Measurements from ENCODE around the gene SOCS4. TPM values are rescaled to one million over a fixed set of nuclear protein-coding genes. Genes with fewer than 3 reads are reported as not detected.

Gene SOCS4
- total and polyA plus RNA-seq, 8 donors = 4.1 to 29.2 (median 11.2) TPM

DNA sequence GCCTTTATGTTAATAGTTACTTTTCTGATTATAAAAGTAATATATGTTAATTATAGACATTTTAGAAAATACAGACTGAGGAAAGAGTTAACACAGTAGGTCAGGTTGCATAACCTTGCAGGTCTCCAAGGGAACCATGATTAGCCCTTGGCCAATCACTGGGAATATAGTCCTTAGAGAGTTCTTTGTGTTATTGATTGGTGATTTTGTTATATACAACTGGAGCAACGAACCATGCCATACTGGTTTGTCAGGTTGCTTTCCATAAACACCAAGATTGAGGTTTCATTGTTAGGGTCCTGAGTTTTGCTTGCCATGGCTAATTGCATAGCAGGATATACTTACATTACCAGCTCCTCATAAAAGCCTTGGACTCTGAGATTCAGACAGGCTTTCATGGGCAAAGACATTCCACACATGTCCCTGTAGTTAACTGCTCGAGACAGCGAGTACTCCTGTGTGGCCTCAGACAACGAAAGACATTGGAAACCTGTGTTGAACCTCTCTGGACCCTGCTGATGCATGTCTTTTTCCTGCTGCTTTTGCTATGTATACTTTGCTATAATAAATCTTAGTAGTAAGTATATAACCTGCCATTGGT lies 58.1 kb downstream of the SOCS4 start:
- Histone ChIP-seq H3K27me3 (no peaks in the 10 kb centered on the region), H3K36me3 (no peaks in the 10 kb centered on the region), H3K4me1 (peaks cover 0 to 7% (median 2%) of the 10 kb centered on the region in 4 donors), H3K27ac (no peak overlapping the region), H3K4me3 (no peak overlapping the region), H3K9me3 (no peaks in the 10 kb centered on the region)
- TF ChIP-seq, protein P1, sequence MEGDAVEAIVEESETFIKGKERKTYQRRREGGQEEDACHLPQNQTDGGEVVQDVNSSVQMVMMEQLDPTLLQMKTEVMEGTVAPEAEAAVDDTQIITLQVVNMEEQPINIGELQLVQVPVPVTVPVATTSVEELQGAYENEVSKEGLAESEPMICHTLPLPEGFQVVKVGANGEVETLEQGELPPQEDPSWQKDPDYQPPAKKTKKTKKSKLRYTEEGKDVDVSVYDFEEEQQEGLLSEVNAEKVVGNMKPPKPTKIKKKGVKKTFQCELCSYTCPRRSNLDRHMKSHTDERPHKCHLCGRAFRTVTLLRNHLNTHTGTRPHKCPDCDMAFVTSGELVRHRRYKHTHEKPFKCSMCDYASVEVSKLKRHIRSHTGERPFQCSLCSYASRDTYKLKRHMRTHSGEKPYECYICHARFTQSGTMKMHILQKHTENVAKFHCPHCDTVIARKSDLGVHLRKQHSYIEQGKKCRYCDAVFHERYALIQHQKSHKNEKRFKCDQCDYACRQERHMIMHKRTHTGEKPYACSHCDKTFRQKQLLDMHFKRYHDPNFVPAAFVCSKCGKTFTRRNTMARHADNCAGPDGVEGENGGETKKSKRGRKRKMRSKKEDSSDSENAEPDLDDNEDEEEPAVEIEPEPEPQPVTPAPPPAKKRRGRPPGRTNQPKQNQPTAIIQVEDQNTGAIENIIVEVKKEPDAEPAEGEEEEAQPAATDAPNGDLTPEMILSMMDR (IDR thresholded peaks at IDR 0.05) = no peak
- TF ChIP-seq POLR2A (IDR thresholded peaks at IDR 0.05) (no peak), POLR2AphosphoS5 (IDR thresholded peaks at IDR 0.05) (no peak), EP300 (IDR thresholded peaks at IDR 0.05) (no peak)
- DNase-seq = peak in 1 of 2 donors; percentile 57
- intact Hi-C loops (cut with DNase I; ENCODE audit: low total_unique reads) = no loop called here
- whole genome bisulfite sequencing, 5 donors = 41 to 59% (median 51%) methylated on average over 4 of the region's 4 CpGs

DNA sequence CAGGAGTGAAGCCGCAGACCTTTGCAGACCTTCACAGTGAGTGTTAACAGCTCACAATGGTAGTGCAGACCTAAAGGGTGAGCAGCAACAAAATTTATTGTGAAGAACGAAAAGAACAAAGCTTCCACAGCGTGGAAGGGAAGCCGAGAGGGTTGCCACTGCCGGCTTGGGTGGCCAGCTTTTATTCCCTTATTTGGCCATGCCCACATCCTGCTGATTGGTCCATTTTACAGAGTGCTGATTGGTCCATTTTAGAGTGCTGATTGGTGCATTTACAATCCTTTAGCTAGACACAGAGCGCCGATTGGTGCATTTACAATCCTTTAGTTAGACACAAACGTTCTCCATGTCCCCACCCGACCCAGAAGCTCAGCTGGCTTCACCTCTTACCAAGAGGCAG lies 59.9 kb downstream of the SOCS4 start:
- Histone ChIP-seq H3K9me3 (no peaks in the 10 kb centered on the region), H3K27ac (no peak overlapping the region), H3K4me3 (no peak overlapping the region), H3K27me3 (no peaks in the 10 kb centered on the region), H3K36me3 (no peaks in the 10 kb centered on the region), H3K4me1 (peaks cover 0 to 7% (median 2%) of the 10 kb centered on the region in 4 donors)
- no peak for DNase-seq
- WGBS, 5 donors = 87 to 95% (median 94%) methylated on average over 9 of the region's 9 CpGs
- intact Hi-C loops (cut with DNase I; ENCODE audit: low total_unique reads) = no loop called here
- TF ChIP-seq, protein P1 (IDR thresholded peaks at IDR 0.05) = no peak
- TF ChIP-seq POLR2AphosphoS5 (IDR thresholded peaks at IDR 0.05) (no peak), EP300 (IDR thresholded peaks at IDR 0.05) (no peak), POLR2A (IDR thresholded peaks at IDR 0.05) (no peak)

DNA sequence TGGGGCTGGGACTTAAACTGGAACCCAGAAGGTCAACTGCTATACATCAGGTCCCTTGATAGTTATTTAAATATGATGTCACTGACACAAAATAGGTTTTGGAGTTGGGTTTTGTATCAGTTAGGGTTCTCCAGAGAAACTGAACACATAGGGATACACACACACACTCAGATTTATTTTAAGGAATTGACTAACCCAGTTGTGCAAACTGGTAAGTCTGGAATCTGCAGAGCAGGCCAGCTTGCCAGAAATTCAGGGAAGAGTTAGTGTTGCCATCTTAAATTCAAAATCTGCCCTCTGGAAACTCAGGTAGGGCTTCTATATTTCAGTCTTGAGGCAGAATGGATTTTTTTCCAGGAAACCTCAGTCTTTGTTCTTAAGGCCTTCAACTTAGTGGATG lies 61.3 kb downstream of the SOCS4 start:
- no peak for DNase-seq
- Histone ChIP-seq H3K9me3 (no peaks in the 10 kb centered on the region), H3K36me3 (no peaks in the 10 kb centered on the region), H3K27ac (no peak overlapping the region), H3K4me1 (peaks cover 0 to 7% (median 2%) of the 10 kb centered on the region in 4 donors), H3K4me3 (no peak overlapping the region), H3K27me3 (no peaks in the 10 kb centered on the region)
- no peak for TF ChIP-seq POLR2AphosphoS5 (IDR thresholded peaks at IDR 0.05)
- no peak for TF ChIP-seq POLR2A (IDR thresholded peaks at IDR 0.05)
- no peak for TF ChIP-seq EP300 (IDR thresholded peaks at IDR 0.05)
- TF ChIP-seq, protein P1 (IDR thresholded peaks at IDR 0.05) = no peak
- intact Hi-C loops (cut with DNase I; ENCODE audit: low total_unique reads) = no loop called here

DNA sequence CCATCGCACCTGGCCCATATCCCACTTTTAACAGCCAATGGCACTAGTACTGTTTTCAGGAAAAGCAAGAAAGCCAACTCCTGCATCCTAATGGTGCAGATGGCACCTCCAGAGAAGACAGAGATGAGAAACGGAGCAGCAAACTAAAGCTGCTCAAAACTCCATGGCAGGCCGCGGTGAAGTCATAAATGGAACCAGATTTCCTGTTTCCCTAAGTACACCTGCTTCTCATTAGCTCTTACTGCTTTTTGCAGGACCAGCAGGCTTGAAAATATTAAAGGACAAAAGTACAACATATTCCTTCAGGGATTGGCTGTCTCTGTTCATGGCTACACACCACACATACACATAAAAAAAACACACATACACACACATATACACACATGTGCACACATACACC lies 65.3 kb downstream of the SOCS4 start:
- Histone ChIP-seq H3K27me3 (no peaks in the 10 kb centered on the region), H3K4me3 (no peak overlapping the region), H3K36me3 (no peaks in the 10 kb centered on the region), H3K4me1 (peaks cover 0 to 9% (median 4%) of the 10 kb centered on the region in 4 donors), H3K27ac (no peak overlapping the region), H3K9me3 (no peaks in the 10 kb centered on the region)
- no peak for DNase-seq
- intact Hi-C loops (cut with DNase I; ENCODE audit: low total_unique reads) = loop anchor here (5.0 kb wide), 1 partner anchor 65 kb away; no protein-coding TSS in a partner anchor
- WGBS, 5 donors = 71 to 84% (median 82%) methylated on average over 4 of the region's 4 CpGs
- TF ChIP-seq POLR2A (IDR thresholded peaks at IDR 0.05) (no peak), POLR2AphosphoS5 (IDR thresholded peaks at IDR 0.05) (no peak), EP300 (IDR thresholded peaks at IDR 0.05) (no peak)

Data from stomach (tissue), 9 donors.